ENCODE data around the gene LAPTM4A.

Gene LAPTM4A

DNA sequence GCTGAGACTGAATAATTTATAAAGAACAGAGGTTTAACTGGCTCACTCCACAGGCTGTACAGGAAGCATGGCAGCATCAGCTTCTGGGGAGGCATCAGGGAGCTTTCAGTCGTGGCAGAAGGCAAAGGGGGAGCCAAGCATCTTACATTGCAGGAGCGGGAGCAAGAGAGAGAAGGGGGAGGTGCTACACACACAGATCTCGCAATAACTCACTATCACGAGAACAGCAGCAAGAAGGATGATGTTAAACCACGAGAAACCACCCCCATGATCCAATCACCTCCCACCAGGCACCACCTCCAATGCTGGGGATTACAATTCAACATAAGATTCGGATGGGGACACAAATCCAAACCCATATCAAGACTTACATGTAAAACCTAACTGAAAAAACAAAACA lies 21.2 kb downstream of the LAPTM4A start:
- Histone ChIP-seq H3K27ac (ENCODE audit: low read length) (no peak overlapping the region), H3K27me3 (ENCODE audit: low read depth, low read length) (no peaks in the 10 kb centered on the region), H3K4me3 (ENCODE audit: low read depth in 1 of 2, low read length in 2 of 2) (no peak overlapping the region), H3K4me1 (ENCODE audit: control insufficient read depth in 1 of 2, insufficient read depth in 2 of 2, low read length in 2 of 2) (peaks cover 0 to 10% of the 10 kb centered on the region in 2 donors), H3K9me3 (ENCODE audit: control insufficient read depth in 1 of 2, low read length in 2 of 2) (peaks cover 0 to 2% of the 10 kb centered on the region in 2 donors), H3K36me3 (ENCODE audit: control insufficient read depth in 1 of 2, insufficient read depth in 2 of 2, low read length in 2 of 2) (peaks cover 26 to 71% of the 10 kb centered on the region in 2 donors)

DNA sequence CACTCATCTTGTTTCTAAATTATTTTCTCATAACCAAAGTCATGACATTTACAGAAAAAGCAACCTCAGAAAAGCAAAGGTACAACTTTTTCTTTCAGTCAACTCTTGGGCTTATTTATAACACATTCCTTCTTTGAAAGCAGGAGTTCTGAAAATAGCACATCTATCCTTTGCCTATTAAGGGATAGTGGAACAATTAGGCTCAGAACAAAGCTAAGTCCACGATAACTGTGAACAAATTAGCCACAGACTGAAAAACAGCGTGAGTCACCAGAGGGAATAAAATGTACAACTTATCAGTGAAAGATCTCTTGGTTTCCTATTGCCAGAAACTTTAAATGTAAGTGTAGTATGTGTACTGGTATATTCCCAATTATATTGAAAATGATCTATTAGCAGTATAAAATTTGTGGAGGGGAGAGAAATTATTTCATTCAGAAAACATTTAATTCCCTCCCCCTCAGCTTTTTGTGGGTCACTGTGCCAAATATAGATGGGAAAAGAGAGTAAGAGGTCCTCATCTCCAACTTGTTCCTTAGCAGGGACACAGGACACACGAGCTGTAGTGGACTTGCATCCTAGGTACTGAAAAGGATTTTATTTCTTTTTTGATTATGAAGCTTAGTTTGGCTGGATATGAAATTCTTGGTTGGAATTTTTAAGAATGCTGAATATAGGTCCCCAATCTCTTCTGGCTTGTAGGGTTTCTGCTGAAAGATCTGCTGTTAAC lies 23.6 kb downstream of the LAPTM4A start:
- H3K27me3 ChIP-seq (ENCODE audit: low read depth, low read length) = no peaks in the 10 kb centered on the region
- H3K36me3 ChIP-seq (ENCODE audit: control insufficient read depth in 1 of 2, insufficient read depth in 2 of 2, low read length in 2 of 2) = peaks cover 10 to 53% of the 10 kb centered on the region in 2 donors
- H3K27ac ChIP-seq (ENCODE audit: low read length) = peak overlapping the region; percentile 5
- no peaks in the 10 kb centered on the region for H3K4me1 ChIP-seq (ENCODE audit: control insufficient read depth in 1 of 2, insufficient read depth in 2 of 2, low read length in 2 of 2)
- H3K9me3 ChIP-seq (ENCODE audit: control insufficient read depth in 1 of 2, low read length in 2 of 2) = peaks cover 0 to 2% of the 10 kb centered on the region in 2 donors
- H3K4me3 ChIP-seq (ENCODE audit: low read depth in 1 of 2, low read length in 2 of 2) = no peak overlapping the region

DNA sequence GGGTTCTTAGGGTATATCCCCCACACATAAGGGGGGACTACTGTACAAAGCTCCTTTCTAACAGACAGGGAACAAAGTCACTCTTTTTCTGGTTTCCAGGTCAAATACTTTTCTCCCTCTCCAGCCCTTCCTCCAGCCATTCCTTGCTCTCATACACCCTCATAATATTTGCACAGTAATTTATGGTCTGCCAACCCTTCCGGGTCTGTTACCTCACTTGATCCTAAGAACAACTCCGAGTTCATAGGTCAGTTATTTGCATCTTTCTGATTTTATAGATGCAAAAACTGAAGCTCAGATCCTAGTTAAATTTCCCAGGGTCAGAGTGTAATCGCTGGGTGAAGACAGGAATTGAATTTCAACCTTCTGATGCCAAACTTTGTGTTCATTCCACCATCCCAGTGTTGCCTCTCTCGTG lies 24.2 kb downstream of the LAPTM4A start:
- H3K36me3 ChIP-seq (ENCODE audit: control insufficient read depth in 1 of 2, insufficient read depth in 2 of 2, low read length in 2 of 2) = peaks cover 4 to 47% of the 10 kb centered on the region in 2 donors
- no peak overlapping the region for H3K4me3 ChIP-seq (ENCODE audit: low read depth in 1 of 2, low read length in 2 of 2)
- H3K9me3 ChIP-seq (ENCODE audit: control insufficient read depth in 1 of 2, low read length in 2 of 2) = peaks cover 0 to 2% of the 10 kb centered on the region in 2 donors
- H3K27me3 ChIP-seq (ENCODE audit: low read depth, low read length) = no peaks in the 10 kb centered on the region
- no peaks in the 10 kb centered on the region for H3K4me1 ChIP-seq (ENCODE audit: control insufficient read depth in 1 of 2, insufficient read depth in 2 of 2, low read length in 2 of 2)
- H3K27ac ChIP-seq (ENCODE audit: low read length) = peak overlapping the region; percentile 5

GRCh38 chr2:20025065-20025786 lies 26.2 kb downstream of the LAPTM4A start:
- peaks cover 4 to 26% of the 10 kb centered on the region in 2 donors for H3K36me3 ChIP-seq (ENCODE audit: control insufficient read depth in 1 of 2, insufficient read depth in 2 of 2, low read length in 2 of 2)
- no peak overlapping the region for H3K4me3 ChIP-seq (ENCODE audit: low read depth in 1 of 2, low read length in 2 of 2)
- H3K4me1 ChIP-seq (ENCODE audit: control insufficient read depth in 1 of 2, insufficient read depth in 2 of 2, low read length in 2 of 2) = no peaks in the 10 kb centered on the region
- no peaks in the 10 kb centered on the region for H3K27me3 ChIP-seq (ENCODE audit: low read depth, low read length)
- H3K27ac ChIP-seq (ENCODE audit: low read length) = no peak overlapping the region
- H3K9me3 ChIP-seq (ENCODE audit: control insufficient read depth in 1 of 2, low read length in 2 of 2) = peaks cover 0 to 2% of the 10 kb centered on the region in 2 donors

DNA sequence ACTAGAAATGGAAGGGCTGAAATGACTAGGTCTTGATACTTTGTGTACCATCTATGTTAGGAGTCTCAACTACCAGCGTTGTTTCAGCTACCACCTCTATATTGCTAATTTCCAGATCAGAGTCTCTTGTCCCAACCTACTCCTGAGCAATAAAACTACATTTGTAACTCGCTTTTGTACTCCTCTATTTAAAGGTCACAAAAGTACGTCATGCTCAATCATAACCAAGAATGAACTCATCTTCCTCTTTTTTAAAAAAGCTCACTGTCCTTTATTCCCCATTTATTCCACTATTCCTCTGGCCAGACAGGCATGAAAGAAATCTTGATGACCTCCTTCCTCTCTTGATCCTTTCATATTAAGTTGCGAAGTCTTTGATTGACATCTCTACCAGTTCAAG lies 27.7 kb downstream of the LAPTM4A start:
- H3K4me1 ChIP-seq (ENCODE audit: control insufficient read depth in 1 of 2, insufficient read depth in 2 of 2, low read length in 2 of 2) = no peaks in the 10 kb centered on the region
- H3K27ac ChIP-seq (ENCODE audit: low read length) = no peak overlapping the region
- no peak overlapping the region for H3K4me3 ChIP-seq (ENCODE audit: low read depth in 1 of 2, low read length in 2 of 2)
- no peaks in the 10 kb centered on the region for H3K27me3 ChIP-seq (ENCODE audit: low read depth, low read length)
- H3K36me3 ChIP-seq (ENCODE audit: control insufficient read depth in 1 of 2, insufficient read depth in 2 of 2, low read length in 2 of 2) = peaks cover 0 to 11% of the 10 kb centered on the region in 2 donors
- peaks cover 0 to 2% of the 10 kb centered on the region in 2 donors for H3K9me3 ChIP-seq (ENCODE audit: control insufficient read depth in 1 of 2, low read length in 2 of 2)

- Histone ChIP-seq H3K36me3 (ENCODE audit: control insufficient read depth in 1 of 2, insufficient read depth in 2 of 2, low read length in 2 of 2) (no peaks in the 10 kb centered on the region), H3K27ac (ENCODE audit: low read length) (no peak overlapping the region), H3K4me1 (ENCODE audit: control insufficient read depth in 1 of 2, insufficient read depth in 2 of 2, low read length in 2 of 2) (no peaks in the 10 kb centered on the region), H3K4me3 (ENCODE audit: low read depth in 1 of 2, low read length in 2 of 2) (no peak overlapping the region), H3K27me3 (ENCODE audit: low read depth, low read length) (no peaks in the 10 kb centered on the region), H3K9me3 (ENCODE audit: control insufficient read depth in 1 of 2, low read length in 2 of 2) (no peaks in the 10 kb centered on the region)
These were observed 29.9 kb downstream of the LAPTM4A start for GRCh38 chr2:20021405-20022009.

- H3K9me3 ChIP-seq (ENCODE audit: control insufficient read depth in 1 of 2, low read length in 2 of 2) = no peaks in the 10 kb centered on the region
These were observed 31.7 kb downstream of the LAPTM4A start for GRCh38 chr2:20019747-20020146.

GRCh38 chr2:20018601-20019152 lies 32.8 kb downstream of the LAPTM4A start:
- Histone ChIP-seq H3K27me3 (ENCODE audit: low read depth, low read length) (no peaks in the 10 kb centered on the region), H3K4me3 (ENCODE audit: low read depth in 1 of 2, low read length in 2 of 2) (no peak overlapping the region), H3K27ac (ENCODE audit: low read length) (no peak overlapping the region), H3K9me3 (ENCODE audit: control insufficient read depth in 1 of 2, low read length in 2 of 2) (no peaks in the 10 kb centered on the region), H3K4me1 (ENCODE audit: control insufficient read depth in 1 of 2, insufficient read depth in 2 of 2, low read length in 2 of 2) (no peaks in the 10 kb centered on the region), H3K36me3 (ENCODE audit: control insufficient read depth in 1 of 2, insufficient read depth in 2 of 2, low read length in 2 of 2) (no peaks in the 10 kb centered on the region)

More at GRCh38 chr2:20019747-20020146, 31.7 kb downstream of the LAPTM4A start:
- no peak overlapping the region for H3K4me3 ChIP-seq (ENCODE audit: low read depth in 1 of 2, low read length in 2 of 2)
- H3K27me3 ChIP-seq (ENCODE audit: low read depth, low read length) = no peaks in the 10 kb centered on the region
- no peak overlapping the region for H3K27ac ChIP-seq (ENCODE audit: low read length)
- no peaks in the 10 kb centered on the region for H3K36me3 ChIP-seq (ENCODE audit: control insufficient read depth in 1 of 2, insufficient read depth in 2 of 2, low read length in 2 of 2)
- H3K4me1 ChIP-seq (ENCODE audit: control insufficient read depth in 1 of 2, insufficient read depth in 2 of 2, low read length in 2 of 2) = no peaks in the 10 kb centered on the region

GRCh38 chr2:20016346-20016745 lies 35.1 kb downstream of the LAPTM4A start:
- Histone ChIP-seq H3K4me3 (ENCODE audit: low read depth in 1 of 2, low read length in 2 of 2) (no peak overlapping the region), H3K36me3 (ENCODE audit: control insufficient read depth in 1 of 2, insufficient read depth in 2 of 2, low read length in 2 of 2) (no peaks in the 10 kb centered on the region), H3K4me1 (ENCODE audit: control insufficient read depth in 1 of 2, insufficient read depth in 2 of 2, low read length in 2 of 2) (no peaks in the 10 kb centered on the region), H3K27ac (ENCODE audit: low read length) (no peak overlapping the region), H3K9me3 (ENCODE audit: control insufficient read depth in 1 of 2, low read length in 2 of 2) (no peaks in the 10 kb centered on the region), H3K27me3 (ENCODE audit: low read depth, low read length) (peaks cover 9% of the 10 kb centered on the region)

DNA sequence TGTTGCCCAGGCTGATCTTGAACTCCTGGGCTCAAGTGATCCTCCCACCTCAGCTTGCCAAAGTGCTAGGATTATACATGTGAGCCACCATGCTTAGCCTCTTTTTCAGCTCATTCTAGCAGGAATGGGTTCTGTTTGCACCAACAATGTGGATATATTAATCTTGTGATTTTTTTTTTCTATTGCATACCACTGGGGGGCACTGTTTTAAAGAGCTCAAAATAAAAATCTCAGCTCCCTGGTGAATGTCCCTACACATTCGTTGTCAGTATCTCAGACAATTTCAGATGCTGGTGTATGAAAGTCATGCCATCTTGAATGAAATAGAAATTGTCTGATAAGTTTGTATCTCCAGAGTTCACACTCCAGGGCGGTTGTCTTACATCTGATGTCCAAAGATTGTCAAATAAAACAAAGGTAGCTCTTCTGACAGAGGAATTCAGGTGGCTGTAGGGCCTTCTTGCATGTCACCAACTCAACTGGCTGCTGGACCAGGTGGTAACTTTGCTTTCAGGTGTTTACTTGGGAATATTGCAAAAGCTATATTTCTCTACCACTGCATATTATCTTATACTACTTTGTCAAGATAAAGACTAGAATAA lies 35.8 kb downstream of the LAPTM4A start:
- no peaks in the 10 kb centered on the region for H3K9me3 ChIP-seq (ENCODE audit: control insufficient read depth in 1 of 2, low read length in 2 of 2)
- H3K27me3 ChIP-seq (ENCODE audit: low read depth, low read length) = peaks cover 9% of the 10 kb centered on the region
- H3K4me1 ChIP-seq (ENCODE audit: control insufficient read depth in 1 of 2, insufficient read depth in 2 of 2, low read length in 2 of 2) = no peaks in the 10 kb centered on the region
- no peak overlapping the region for H3K4me3 ChIP-seq (ENCODE audit: low read depth in 1 of 2, low read length in 2 of 2)
- H3K36me3 ChIP-seq (ENCODE audit: control insufficient read depth in 1 of 2, insufficient read depth in 2 of 2, low read length in 2 of 2) = no peaks in the 10 kb centered on the region
- no peak overlapping the region for H3K27ac ChIP-seq (ENCODE audit: low read length)

Measured in muscle layer of duodenum (tissue), 2 donors.